Activated CD8-positive, alpha-beta memory T cell treated with anti-CD3 and anti-CD28 coated beads, Interleukin-2, amount 50 U/mL, for 24 hours (primary cell): ENCODE results near the gene LZTS3.
"Not testable (repeated sequence)": the region's sequence is repeated elsewhere in the genome, so short reads cannot be mapped to it uniquely, and the experiment has no call there.

Source experiments
- DNase-seq: peaks from one replicate; pipeline ENCODE4 v3.0.0-alpha.2; 2020; ENCODE audit errors: extremely low read depth

Gene LZTS3

GRCh38 chr20:3172933-3173609, at the start of gene LZTS3:
Gene LZTS3, minus strand, starts transcription at chr20:3173549. Its CDS starts 6,386 bp downstream, at chr20:3167163.
- peak; percentile 37 for DNase-seq

GRCh38 chr20:3221398-3222226, 48.3 kb upstream of the LZTS3 start:
- no peak for DNase-seq

- DNase-seq: no peak
These were observed 45.1 kb upstream of the LZTS3 start for GRCh38 chr20:3218307-3218988.

- DNase-seq: not testable (repeated sequence)
These were observed 42.1 kb upstream of the LZTS3 start for GRCh38 chr20:3215359-3215917.

GRCh38 chr20:3213226-3213625, 39.9 kb upstream of the LZTS3 start:
- no peak for DNase-seq

GRCh38 chr20:3210346-3210745, 37.0 kb upstream of the LZTS3 start:
- no peak for DNase-seq

GRCh38 chr20:3209946-3210317, 36.6 kb upstream of the LZTS3 start:
- DNase-seq: no peak

- DNase-seq: peak; percentile 37
These were observed 36.1 kb upstream of the LZTS3 start, which contains the start of gene ITPA for GRCh38 chr20:3209257-3209945. Gene ITPA, plus strand, starts transcription at chr20:3209498. Its CDS starts 54 bp downstream, at chr20:3209552.

- no peak for DNase-seq
These were observed 35.5 kb upstream of the LZTS3 start for GRCh38 chr20:3208786-3209256.

GRCh38 chr20:3204124-3204794, 30.9 kb upstream of the LZTS3 start, which contains the start of gene DDRGK1:
Gene DDRGK1, minus strand, starts transcription at chr20:3204682. Its CDS starts 55 bp downstream, at chr20:3204627.
- peak; percentile 79 for DNase-seq

- no peak for DNase-seq
These were observed 30.2 kb upstream of the LZTS3 start for GRCh38 chr20:3203315-3204123.

GRCh38 chr20:3202965-3203314, 29.6 kb upstream of the LZTS3 start:
- DNase-seq: no peak

- DNase-seq: no peak
These were observed 26.8 kb upstream of the LZTS3 start for GRCh38 chr20:3199976-3200755.

- DNase-seq: no peak
These were observed 25.9 kb upstream of the LZTS3 start for GRCh38 chr20:3199206-3199605.

GRCh38 chr20:3195590-3196237, 22.4 kb upstream of the LZTS3 start:
- DNase-seq: no peak

- no peak for DNase-seq
These were observed 21.4 kb upstream of the LZTS3 start for GRCh38 chr20:3194617-3195280.

GRCh38 chr20:3193806-3194616, 20.7 kb upstream of the LZTS3 start:
- no peak for DNase-seq
